DMS153 treated with DMSO at 0.1 percent for 48 hours (cell line): ENCODE measurements around the gene C3orf18.

Source experiments
- DNase-seq: peaks from one replicate; lab custom pipeline; 2025; ENCODE audit not compliant: unreplicated experiment; lab: John Stamatoyannopoulos, UW

The C3orf18 gene

GRCh38 chr3:50604110-50604621 lies 36.6 kb upstream of the C3orf18 start:
- no peak for DNase-seq

DNA sequence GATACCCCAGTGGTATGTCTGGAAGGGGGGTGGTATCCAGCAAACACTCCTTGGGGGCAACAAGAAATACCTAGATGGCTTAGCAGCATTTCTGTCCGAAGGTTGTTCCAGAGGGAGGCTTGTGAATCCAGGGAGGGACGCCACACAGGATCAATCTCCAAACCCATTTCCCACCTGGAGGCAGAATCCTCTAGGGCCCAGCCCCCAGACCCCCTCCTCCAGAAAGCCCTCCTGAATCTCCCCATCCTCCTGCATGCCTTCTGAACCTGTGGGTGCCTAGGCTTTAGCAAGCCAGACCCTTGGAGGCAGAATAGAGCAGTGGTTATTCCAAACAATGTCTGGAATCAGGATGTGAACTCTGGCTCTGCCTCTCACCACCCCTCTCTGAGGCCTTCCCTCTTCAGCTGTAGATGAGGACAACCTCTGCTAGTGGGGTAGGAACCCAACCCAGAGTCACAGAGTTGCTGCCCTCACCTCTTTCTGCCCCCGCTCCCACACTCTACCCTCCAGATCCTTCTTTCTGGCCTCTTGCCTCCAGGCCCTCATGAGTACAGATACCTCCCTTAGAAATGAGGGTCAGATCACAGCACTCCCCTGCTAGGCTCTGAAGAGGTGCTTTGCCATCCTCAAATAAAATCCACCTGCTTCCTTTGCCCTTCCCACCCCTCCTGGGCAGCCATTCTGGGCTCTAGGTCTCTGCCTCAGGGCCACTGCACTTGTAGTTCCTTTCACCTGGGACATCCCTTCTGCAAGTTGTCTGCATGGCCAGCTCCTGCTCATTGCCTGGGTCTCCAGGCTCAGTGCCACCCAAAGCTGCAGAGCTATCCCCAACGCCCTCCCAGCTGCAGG lies 35.9 kb upstream of the C3orf18 start:
- no peak for DNase-seq

- no peak for DNase-seq
These were observed 35.1 kb upstream of the C3orf18 start for GRCh38 chr3:50602595-50603191.

DNA sequence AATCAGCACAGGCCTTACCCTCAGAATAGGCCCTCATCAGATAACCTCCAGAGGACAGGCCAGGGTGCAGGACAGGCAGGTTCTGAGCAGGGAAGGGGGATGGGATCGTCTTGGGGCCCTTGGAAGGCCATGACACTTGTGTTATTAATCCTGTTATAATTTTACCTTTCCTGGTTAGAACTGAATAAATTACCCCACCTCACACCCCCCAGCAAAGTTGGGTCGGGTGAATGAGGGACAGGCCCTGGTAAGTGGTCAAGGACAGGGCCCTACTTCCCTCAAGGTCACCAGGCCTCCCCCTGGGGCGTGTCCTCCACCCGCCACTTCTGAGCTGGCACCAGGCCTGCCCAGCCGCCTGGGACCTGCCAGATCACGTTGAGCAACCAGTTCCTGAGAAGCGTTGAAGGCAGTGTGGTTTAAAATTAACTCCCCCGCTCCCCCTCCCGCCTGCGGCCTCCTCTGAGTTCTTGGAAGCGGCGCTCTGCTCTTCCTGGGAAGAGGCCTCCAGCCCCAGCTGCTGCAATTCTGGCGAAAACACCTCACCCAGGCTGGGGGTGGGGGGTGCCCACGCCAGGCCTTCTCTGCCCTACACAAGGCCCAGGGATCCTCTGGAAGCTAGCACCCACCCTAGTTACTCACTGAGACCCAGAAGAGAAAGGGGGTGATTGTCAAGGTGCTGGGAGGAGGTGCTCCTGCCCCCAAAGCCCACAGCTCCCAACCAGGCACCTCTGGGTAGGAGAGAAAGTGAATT lies 33.5 kb upstream of the C3orf18 start:
- DNase-seq, result peak; percentile 31

DNA sequence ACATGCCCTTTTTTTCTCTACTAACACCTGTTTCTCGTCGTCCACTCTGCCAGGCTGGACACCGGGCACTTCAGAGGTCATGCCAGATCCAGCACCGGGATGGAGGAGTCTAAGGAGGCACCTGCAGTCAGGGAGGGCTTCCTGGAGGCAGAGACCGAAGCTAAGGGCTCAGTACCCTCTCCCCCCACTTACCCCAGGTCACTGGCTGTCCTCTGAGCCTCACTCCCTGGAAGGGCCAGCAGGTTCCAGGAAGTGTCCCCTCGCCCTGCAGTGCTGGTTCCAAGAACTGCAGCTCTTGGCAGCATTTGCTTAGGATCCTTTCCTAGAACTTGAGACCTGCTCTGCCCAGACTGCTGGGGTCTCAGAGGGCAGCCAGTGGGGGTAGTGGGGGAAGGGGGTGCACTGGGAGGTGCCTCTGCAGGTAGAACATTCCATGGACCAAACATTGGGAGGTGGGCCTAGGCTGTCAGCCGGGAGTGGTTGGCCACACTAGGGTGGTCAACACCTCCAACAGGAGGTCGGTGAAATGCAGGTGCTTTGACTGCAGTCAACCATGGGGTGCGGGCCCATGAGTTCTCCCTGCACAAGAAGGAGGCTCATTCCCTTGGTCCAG lies 32.7 kb upstream of the C3orf18 start:
- no peak for DNase-seq

DNA sequence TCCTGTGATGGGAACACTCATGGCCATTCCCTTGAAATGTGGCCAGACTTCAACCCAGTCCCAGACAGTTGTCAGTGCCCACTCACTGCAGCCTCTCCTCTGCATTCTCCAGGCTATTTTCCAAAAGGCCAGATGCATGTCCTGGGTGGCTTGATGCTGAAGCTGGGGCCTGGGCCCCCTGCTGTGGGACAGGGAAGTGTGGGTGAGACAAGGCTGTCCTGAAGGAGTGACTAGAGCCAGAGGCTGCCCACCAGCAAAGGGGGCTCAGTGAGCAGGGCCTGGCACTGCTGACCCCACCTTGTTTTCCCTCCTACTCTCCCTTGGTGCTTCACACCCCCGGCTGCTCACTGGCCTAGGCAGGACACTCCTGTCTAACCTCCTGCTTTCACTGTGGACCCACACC lies 32.2 kb upstream of the C3orf18 start:
- no peak for DNase-seq

GRCh38 chr3:50599115-50599715 lies 31.7 kb upstream of the C3orf18 start:
- no peak for DNase-seq

GRCh38 chr3:50594253-50594785 lies 26.8 kb upstream of the C3orf18 start:
- no peak for DNase-seq

DNA sequence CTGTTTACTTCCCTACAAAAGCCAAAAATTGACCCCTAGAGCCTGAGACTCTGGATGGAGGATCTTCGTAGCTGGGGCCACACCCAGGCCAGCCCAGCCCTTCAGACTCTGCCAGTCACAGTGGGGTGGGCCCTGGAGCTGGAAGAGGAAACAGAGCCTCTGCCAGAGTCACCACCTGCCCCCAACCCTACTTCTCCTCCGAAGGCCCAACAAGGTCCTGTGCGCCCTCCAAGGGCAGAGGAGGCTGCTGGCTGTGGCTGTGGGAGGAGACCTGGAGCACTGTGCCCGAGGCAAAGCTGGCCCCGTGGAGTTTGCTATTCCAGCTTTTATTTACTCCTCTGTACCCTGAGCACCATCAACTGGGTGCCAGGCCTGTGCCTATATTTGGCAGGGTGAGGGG lies 25.0 kb upstream of the C3orf18 start:
- no peak for DNase-seq

- no peak for DNase-seq
These were observed 23.7 kb upstream of the C3orf18 start for GRCh38 chr3:50591196-50591741.

DNA sequence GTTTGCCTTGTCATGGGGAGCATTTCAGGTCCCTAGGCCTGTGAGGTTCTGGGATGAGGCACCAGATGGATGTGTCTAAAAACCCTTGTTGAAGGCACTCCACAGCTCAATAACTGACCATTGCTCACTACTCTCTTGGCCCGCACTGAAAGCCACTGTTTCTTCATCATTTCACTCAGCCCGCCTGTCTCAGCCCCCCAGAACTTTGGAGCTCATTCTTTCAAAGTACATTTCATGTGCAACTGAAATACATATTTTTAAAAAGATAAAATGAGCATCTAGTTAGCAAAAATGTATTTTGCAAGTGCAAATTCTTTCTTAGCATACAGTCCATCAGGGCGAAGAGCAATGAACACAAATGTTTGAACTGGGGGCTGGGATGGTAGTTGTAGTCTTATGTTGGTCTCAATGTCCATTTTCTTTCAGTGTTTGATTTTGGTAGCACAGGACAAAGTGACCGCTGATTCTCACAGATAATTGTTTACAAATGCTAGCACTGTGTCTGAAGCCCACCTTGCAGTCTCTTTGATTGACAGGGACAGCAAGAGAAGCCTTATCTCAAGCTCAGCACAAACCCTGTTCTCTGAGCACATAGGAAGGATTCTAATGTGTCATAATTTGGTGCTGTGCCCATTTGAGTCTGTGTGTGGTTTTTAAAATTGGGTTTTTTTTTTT lies 21.3 kb upstream of the C3orf18 start:
- no peak for DNase-seq

DNA sequence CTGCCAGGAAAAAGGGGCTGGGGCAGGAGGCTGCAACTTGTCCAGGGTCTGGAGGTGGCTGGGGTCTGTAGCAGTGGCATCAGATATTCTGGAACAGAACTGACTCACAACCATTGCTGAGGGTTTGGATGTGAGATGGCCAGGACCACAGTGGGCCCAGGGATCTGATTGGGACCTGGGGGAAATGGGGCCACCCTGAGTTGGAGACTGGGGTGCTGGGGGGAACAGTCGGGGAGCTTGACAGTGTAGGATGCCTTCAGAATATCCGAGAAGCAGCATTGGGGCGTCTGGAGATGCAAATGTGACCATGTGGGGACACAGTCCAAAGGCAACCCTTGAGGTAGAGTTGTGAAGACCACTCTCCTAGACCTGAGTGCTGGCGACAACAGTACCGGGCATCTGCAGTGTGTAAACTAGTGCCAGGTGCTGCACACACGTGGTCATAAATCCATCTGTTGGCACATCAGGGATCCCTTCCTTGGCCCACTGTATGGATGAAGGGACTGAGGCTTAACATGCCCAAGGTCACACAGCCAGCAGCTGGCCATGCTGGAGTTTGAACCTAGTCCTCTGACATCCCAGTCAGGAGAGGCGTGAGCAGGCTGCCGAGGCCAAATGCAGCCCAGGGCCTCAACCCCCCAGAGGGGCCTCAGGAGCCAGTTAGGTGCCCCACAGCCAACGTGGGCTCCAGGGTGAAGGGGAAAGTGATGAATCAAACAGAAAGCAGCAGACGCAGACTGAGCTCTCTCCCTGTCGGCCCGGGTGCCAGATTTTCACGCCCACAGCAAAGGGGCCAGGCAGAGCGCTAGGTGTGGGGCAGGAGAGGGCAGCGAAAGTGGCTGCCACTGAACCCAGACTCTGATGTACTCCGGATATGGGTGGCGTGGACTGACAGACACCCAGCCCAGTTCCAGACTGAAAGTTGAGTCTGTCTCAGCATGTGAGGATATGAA lies 20.5 kb upstream of the C3orf18 start:
- DNase-seq, result no peak

- DNase-seq, result no peak
These were observed 19.8 kb upstream of the C3orf18 start for GRCh38 chr3:50587373-50587772.

DNA sequence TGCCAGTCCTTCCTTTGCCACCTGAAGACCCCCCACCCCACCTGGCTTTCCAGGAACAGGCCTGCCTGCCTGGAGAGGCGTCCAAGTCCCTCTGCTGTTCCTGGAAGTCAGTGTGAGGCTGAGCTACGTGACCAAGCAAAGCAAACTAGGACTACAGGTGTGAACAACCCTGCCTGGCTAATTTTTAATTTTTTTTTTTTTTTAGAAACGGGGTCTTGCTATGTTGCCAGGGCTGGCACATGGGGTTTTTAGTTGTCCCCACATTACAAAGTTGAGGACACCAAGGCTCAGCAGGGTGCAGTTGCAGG lies 19.2 kb upstream of the C3orf18 start:
- no peak for DNase-seq

DNA sequence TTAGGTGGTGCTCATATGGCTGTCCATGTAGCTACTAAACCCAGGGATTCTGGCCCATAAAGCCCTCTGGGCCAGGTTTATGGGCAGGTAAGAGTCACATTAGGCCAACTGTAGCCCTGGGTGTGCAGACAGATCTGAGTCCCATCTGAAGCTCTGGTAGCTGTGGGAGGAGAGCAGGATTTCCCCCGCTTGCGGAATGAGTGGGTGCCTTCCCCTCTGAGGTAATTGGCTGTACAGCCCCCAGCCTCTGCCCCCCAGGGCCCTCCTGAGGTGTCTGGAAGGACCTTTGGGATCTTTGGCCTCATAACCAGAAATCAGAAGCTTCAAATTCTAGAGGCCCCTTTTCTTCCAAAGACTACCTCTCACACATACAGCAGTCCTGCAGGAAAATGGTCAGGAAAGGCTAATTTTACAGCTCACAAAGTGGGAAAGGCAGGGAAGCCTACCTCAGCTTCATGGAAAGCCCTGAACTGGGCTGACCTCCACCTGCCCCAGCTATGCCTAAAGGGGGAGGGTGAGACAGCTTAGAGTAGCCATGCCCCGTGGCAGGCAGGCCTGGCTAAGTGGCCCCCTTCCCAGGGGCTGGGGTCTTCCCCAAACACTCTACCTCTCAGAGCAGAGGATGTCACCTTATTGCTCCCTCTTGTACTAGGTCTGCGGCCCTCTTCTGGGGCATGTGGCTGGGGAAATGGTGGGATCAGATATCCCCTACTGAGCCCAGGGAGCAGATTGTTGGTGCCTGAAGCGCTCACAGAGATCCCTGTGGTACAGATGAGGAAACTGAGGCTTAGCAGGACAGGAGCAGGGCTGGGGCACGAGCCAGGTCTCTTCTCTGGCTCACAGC lies 18.6 kb upstream of the C3orf18 start:
- DNase-seq, result no peak

- no peak for DNase-seq
These were observed 16.8 kb upstream of the C3orf18 start for GRCh38 chr3:50584391-50584790.

DNA sequence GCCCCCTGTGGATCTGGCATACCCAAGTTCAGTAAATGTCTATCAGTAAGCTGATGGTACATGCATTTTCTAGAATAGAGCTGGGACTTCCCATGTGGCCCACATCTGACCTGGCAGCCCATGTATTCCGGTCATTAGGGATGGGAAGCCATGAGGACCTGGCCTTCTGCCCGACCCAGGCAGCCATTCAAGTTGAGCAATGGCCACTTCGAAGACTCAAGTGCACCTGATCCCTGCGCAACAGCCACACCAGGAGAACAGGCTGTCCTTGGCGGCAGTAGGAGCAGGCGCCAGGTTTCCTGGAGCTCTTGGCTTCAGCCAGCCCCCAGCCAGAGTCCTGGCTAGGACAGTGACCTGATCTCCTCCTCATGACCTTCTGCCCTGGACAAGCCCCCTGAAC lies 16.4 kb upstream of the C3orf18 start:
- no peak for DNase-seq

- no peak for DNase-seq
These were observed 14.5 kb upstream of the C3orf18 start for GRCh38 chr3:50582083-50582482.
